Measurements from ENCODE around the gene CARF.
A peak's percentile ranks its signal among the peaks of the same experiment; 100 is the strongest.
"Not testable (repeated sequence)": the region's sequence is repeated elsewhere in the genome, so short reads cannot be mapped to it uniquely, and the experiment has no call there.

Gene CARF

GRCh38 chr2:202911512-202912341 lies at the start of gene CARF, which contains the start of gene WDR12:
CARF (plus strand) TSS chr2:202912275; CDS start chr2:202941903, 29,628 bp downstream.
WDR12 (minus strand) TSS chr2:202911673; CDS start chr2:202911476, 197 bp downstream.
- DNase-seq, result peak; percentile 98

GRCh38 chr2:202870431-202871299 lies 41.4 kb upstream of the CARF start:
- DNase-seq, result peak; percentile 79

GRCh38 chr2:202871300-202872141 lies 40.6 kb upstream of the CARF start, which contains the start of gene ICA1L:
ICA1L (minus strand) TSS chr2:202871766; CDS start chr2:202829009, 42,757 bp downstream.
- DNase-seq, result peak; percentile 72

GRCh38 chr2:202877699-202878098 lies 34.4 kb upstream of the CARF start:
- DNase-seq, result no peak

GRCh38 chr2:202881570-202881969 lies 30.5 kb upstream of the CARF start:
- no peak for DNase-seq

GRCh38 chr2:202883987-202884675 lies 27.9 kb upstream of the CARF start:
- no peak for DNase-seq

- no peak for DNase-seq
Observed at GRCh38 chr2:202885190-202885589, 26.9 kb upstream of the CARF start.

GRCh38 chr2:202905507-202905906 lies 6.6 kb upstream of the CARF start:
- DNase-seq, result not testable (repeated sequence)

- no peak for DNase-seq
Observed at GRCh38 chr2:202908186-202908585, 3.9 kb upstream of the CARF start.

- DNase-seq, result no peak
Observed at GRCh38 chr2:202909394-202910192, 2.5 kb upstream of the CARF start.

- not testable (repeated sequence) for DNase-seq
Observed at GRCh38 chr2:202910250-202910649, 1.8 kb upstream of the CARF start.

- DNase-seq, result no peak
Observed at GRCh38 chr2:202910698-202911097, 1.4 kb upstream of the CARF start.

GRCh38 chr2:202911203-202911511 lies 918 bp upstream of the CARF start:
- no peak for DNase-seq

- not testable (repeated sequence) for DNase-seq
Observed at GRCh38 chr2:202912342-202913201, 497 bp downstream of the CARF start.

- DNase-seq, result no peak
Observed at GRCh38 chr2:202918860-202919259, 6.8 kb downstream of the CARF start.

- no peak for DNase-seq
Observed at GRCh38 chr2:202932425-202933138, 20.5 kb downstream of the CARF start.

GRCh38 chr2:202933139-202933510 lies 21.1 kb downstream of the CARF start:
- DNase-seq, result no peak

- DNase-seq, result no peak
Observed at GRCh38 chr2:202933958-202934357, 21.9 kb downstream of the CARF start.

GRCh38 chr2:202934456-202934855 lies 22.4 kb downstream of the CARF start:
- no peak for DNase-seq

- DNase-seq, result no peak
Observed at GRCh38 chr2:202938960-202939359, 26.9 kb downstream of the CARF start.

Data from NCI-H1092 treated with DMSO at 0.1 percent for 48 hours (cell line).